ENCODE data around the gene RACK1. TPM values are rescaled to one million over a fixed set of nuclear protein-coding genes. Genes with fewer than 3 reads are reported as not detected.

The RACK1 gene
- total and polyA plus RNA-seq, 2 of the 13 experiments (the other 11 are each of a cell fraction or from before 2014, with no cell fraction given), result 2,514 to 6,141 TPM

DNA sequence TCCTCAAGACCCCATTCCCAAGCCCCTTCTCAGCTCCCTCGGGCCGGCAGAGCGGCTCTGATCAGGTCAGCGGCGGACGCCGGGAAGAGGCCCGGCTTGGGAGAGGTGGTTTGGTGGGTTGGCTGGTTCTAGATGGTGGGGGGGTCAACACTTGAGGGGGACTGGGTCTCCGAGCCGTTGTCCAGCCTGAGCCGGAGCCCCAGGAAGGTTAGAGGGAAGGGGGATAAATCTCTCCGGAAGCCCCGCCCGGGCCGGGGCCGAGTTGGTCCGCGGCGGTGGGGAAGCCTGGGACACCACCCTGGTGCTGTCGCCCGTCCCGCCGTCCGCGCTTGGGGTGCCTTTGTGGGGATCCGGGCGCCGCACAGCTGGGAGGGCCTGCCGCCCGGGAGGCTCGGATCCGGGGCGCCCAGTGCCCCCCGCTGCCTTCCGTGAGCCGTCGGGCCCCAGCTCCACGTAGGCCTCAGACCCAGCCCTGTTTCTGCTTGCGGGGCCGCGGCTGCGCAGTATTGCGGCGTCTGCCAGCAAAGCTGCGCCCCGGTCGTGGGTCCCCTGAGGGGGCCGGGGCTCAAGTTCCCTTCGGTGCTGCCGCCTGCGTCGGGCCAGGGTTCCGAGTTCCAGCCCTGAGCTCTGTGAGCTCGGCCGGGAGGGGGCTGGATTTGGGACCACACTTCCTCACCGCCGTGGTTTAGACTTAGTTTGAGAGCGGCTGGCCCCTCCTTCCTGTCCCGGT lies 17.8 kb upstream of the RACK1 start (continued):
- TF ChIP-seq ZNF318 (CRISPR knock-in tag; IDR thresholded peaks at IDR 0.05) (no peak), POLR2AphosphoS5 (IDR thresholded peaks at IDR 0.05; ENCODE audit: low read depth, low read length) (peak; percentile 51; the same call in 1 of the 2 replicates), CBFB (CRISPR knock-in tag; IDR thresholded peaks at IDR 0.05) (peak; percentile 17; the same call in 1 of the 2 replicates), MAFG (CRISPR knock-in tag; IDR thresholded peaks at IDR 0.05) (peak; percentile 8; the same call in 1 of the 2 replicates), ZNF382 (CRISPR knock-in tag; IDR thresholded peaks at IDR 0.05; ENCODE audit: borderline replicate concordance) (no peak), ZNF296 (CRISPR knock-in tag; conservative IDR thresholded peaks at IDR 0.05) (no peak), KDM5A (IDR thresholded peaks at IDR 0.05; ENCODE audit: borderline replicate concordance, low read length) (peak; percentile 42; the same call in 1 of the 2 replicates), KLF12 (CRISPR knock-in tag; IDR thresholded peaks at IDR 0.05; ENCODE audit: borderline replicate concordance) (no peak), ZNF614 (CRISPR knock-in tag; IDR thresholded peaks at IDR 0.05; ENCODE audit: borderline replicate concordance) (0 out of 2 replicates have a peak, but pooled peaks have one; percentile 34), NPAS2 (CRISPR knock-in tag; IDR thresholded peaks at IDR 0.05; ENCODE audit: borderline replicate concordance) (no peak), GABPB1 (CRISPR knock-in tag; IDR thresholded peaks at IDR 0.05) (peak; percentile 71), ARNTL (CRISPR knock-in tag; IDR thresholded peaks at IDR 0.05) (peak; percentile 66), ZBTB46 (CRISPR knock-in tag; IDR thresholded peaks at IDR 0.05; ENCODE audit: borderline replicate concordance) (peak; percentile 60; the same call in 1 of the 2 replicates), ZBTB38 (CRISPR knock-in tag; IDR thresholded peaks at IDR 0.05) (peak; percentile 13; the same call in 1 of the 2 replicates)
- TF ChIP-seq, protein P1, sequence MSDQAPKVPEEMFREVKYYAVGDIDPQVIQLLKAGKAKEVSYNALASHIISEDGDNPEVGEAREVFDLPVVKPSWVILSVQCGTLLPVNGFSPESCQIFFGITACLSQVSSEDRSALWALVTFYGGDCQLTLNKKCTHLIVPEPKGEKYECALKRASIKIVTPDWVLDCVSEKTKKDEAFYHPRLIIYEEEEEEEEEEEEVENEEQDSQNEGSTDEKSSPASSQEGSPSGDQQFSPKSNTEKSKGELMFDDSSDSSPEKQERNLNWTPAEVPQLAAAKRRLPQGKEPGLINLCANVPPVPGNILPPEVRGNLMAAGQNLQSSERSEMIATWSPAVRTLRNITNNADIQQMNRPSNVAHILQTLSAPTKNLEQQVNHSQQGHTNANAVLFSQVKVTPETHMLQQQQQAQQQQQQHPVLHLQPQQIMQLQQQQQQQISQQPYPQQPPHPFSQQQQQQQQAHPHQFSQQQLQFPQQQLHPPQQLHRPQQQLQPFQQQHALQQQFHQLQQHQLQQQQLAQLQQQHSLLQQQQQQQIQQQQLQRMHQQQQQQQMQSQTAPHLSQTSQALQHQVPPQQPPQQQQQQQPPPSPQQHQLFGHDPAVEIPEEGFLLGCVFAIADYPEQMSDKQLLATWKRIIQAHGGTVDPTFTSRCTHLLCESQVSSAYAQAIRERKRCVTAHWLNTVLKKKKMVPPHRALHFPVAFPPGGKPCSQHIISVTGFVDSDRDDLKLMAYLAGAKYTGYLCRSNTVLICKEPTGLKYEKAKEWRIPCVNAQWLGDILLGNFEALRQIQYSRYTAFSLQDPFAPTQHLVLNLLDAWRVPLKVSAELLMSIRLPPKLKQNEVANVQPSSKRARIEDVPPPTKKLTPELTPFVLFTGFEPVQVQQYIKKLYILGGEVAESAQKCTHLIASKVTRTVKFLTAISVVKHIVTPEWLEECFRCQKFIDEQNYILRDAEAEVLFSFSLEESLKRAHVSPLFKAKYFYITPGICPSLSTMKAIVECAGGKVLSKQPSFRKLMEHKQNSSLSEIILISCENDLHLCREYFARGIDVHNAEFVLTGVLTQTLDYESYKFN (CRISPR knock-in tag; conservative IDR thresholded peaks at IDR 0.05), result peak; percentile 44; the same call in 1 of the 2 replicates

Measured in HepG2 (cell line).